Choroid plexus epithelial cell (primary cell): ENCODE data around the gene ORC1.
"Not testable (repeated sequence)": the region's sequence is repeated elsewhere in the genome, so short reads cannot be mapped to it uniquely, and the experiment has no call there.

Experiments used
- DNase-seq: peaks from one replicate; pipeline ENCODE4 v3.0.0-alpha.2; 2010; ENCODE audit warnings: low read depth
- H3K4me3 ChIP-seq: 2 replicates; pipeline ENCODE4 v1.5.1; 2011; ENCODE audit warnings: low read depth, mild to moderate bottlenecking, control low read depth, low read length, moderate library complexity
- CTCF ChIP-seq: conservative IDR thresholded peaks from 2 replicates; pipeline ENCODE4 v1.5.1; 2011; ENCODE audit warnings: low read depth, mild to moderate bottlenecking, control low read depth, inconsistent platforms, low read length, moderate library complexity

Gene ORC1

GRCh38 chr1:52399629-52400028, 4.6 kb downstream of the ORC1 start:
- DNase-seq, result no peak
- TF ChIP-seq CTCF, result no peak
- H3K4me3 ChIP-seq, result no peak overlapping the region

- TF ChIP-seq CTCF, result no peak
Measured at GRCh38 chr1:52393174-52393573, 11.0 kb downstream of the ORC1 start.

GRCh38 chr1:52386458-52386857, 17.8 kb downstream of the ORC1 start:
- H3K4me3 ChIP-seq, result no peak overlapping the region
- TF ChIP-seq CTCF, result no peak
- DNase-seq, result no peak

More at GRCh38 chr1:52393174-52393573, 11.0 kb downstream of the ORC1 start:
- DNase-seq, result no peak
- no peak overlapping the region for H3K4me3 ChIP-seq

GRCh38 chr1:52385376-52385775, 18.8 kb downstream of the ORC1 start:
- no peak overlapping the region for H3K4me3 ChIP-seq
- no peak for DNase-seq
- no peak for TF ChIP-seq CTCF

GRCh38 chr1:52369851-52370250, 34.4 kb downstream of the ORC1 start:
- not testable (repeated sequence) for H3K4me3 ChIP-seq, DNase-seq

GRCh38 chr1:52368383-52369172, 35.6 kb downstream of the ORC1 start:
- H3K4me3 ChIP-seq, result peak overlapping the region; percentile 55
- DNase-seq, result peak; percentile 50
- peak; percentile 41 for TF ChIP-seq CTCF

GRCh38 chr1:52367272-52367671, 37.0 kb downstream of the ORC1 start:
- H3K4me3 ChIP-seq, result no peak overlapping the region
- TF ChIP-seq CTCF, result no peak
- no peak for DNase-seq
